GM10248 (cell line): ENCODE results near the gene WDR18.

Source experiments
- CTCF ChIA-PET: fragments of 300-600 bp; sonication (Branson Sonifier 250); formaldehyde crosslinking; extraction: SDS; loops from one replicate; lab custom pipeline; 2021; ENCODE audit warnings: antibody characterized with exemption; lab: Yijun Ruan, JAX
- POLR2A ChIA-PET: fragments of 350-650 bp; sonication (Branson Sonifier 250); formaldehyde crosslinking; extraction: SDS; loops from one replicate; lab custom pipeline; 2020; ENCODE audit warnings: antibody characterized with exemption; lab: Yijun Ruan, JAX
- DNase-seq: peaks from one replicate; pipeline ENCODE4 v3.0.0; 2012; ENCODE audit errors: extremely low spot score
- TF ChIP-seq, protein P1 (sequence below): IDR thresholded peaks from 2 replicates; pipeline ENCODE4 v1.5.1; 2012; ENCODE audit warnings: mild to moderate bottlenecking, low read depth; ENCODE audit errors: extremely low read depth, missing control alignments, control extremely low read depth

The WDR18 gene

DNA sequence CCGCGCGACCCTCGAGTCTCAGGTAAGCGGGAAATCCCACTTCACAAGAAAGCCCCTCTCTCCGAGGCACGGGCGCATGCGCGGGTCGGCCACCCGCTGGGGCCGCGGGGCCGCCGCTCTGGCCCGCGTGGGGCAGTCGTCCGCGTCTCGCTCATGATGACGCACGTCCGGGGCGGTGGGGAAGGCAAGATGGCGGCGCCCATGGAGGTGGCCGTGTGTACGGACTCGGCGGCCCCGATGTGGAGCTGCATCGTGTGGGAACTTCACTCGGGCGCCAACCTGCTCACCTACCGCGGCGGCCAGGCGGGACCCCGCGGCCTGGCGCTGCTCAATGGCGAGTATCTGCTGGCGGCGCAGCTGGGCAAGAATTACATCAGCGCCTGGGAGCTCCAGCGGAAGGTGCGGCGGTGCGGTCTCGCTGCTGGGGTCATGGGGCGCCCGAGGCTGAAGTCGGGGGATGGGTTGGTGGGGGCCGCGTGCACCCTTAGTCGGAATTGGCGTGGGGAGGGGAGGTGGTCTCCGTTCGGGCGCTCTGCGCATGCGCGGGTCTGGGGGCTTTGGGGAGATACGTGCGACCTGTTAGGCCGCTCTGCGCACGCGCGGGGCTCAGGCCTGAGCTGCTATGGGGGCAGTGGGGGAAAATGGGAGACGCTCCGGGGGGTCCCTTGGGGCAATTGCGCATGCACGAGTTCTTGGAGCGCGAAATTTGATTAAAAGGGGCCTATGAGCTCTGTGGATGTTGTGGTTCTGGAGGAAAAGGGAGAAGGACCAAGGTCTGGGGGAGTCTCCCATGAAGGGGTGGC lies at the start of gene WDR18:
TSS of gene WDR18 (plus strand) at position 181 of the 803 bp plus-strand sequence. CDS start at position 190, 9 bp downstream.
- ChIA-PET CTCF (interaction anchor here (0.7 to 8.9 kb wide), 20 partner anchors 10 to 256 kb away, joined by 3 to 136 read pairs (median 4); partner anchors contain the start of genes ABCA7 and CNN2), POLR2A (interaction anchor here (0.6 to 1.0 kb wide), 3 partner anchors 35 to 459 kb away, joined by 3 to 5 read pairs (median 4); no protein-coding TSS in a partner anchor)
- peak; percentile 100 for DNase-seq
- TF ChIP-seq, protein P1, sequence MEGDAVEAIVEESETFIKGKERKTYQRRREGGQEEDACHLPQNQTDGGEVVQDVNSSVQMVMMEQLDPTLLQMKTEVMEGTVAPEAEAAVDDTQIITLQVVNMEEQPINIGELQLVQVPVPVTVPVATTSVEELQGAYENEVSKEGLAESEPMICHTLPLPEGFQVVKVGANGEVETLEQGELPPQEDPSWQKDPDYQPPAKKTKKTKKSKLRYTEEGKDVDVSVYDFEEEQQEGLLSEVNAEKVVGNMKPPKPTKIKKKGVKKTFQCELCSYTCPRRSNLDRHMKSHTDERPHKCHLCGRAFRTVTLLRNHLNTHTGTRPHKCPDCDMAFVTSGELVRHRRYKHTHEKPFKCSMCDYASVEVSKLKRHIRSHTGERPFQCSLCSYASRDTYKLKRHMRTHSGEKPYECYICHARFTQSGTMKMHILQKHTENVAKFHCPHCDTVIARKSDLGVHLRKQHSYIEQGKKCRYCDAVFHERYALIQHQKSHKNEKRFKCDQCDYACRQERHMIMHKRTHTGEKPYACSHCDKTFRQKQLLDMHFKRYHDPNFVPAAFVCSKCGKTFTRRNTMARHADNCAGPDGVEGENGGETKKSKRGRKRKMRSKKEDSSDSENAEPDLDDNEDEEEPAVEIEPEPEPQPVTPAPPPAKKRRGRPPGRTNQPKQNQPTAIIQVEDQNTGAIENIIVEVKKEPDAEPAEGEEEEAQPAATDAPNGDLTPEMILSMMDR = no peak

DNA sequence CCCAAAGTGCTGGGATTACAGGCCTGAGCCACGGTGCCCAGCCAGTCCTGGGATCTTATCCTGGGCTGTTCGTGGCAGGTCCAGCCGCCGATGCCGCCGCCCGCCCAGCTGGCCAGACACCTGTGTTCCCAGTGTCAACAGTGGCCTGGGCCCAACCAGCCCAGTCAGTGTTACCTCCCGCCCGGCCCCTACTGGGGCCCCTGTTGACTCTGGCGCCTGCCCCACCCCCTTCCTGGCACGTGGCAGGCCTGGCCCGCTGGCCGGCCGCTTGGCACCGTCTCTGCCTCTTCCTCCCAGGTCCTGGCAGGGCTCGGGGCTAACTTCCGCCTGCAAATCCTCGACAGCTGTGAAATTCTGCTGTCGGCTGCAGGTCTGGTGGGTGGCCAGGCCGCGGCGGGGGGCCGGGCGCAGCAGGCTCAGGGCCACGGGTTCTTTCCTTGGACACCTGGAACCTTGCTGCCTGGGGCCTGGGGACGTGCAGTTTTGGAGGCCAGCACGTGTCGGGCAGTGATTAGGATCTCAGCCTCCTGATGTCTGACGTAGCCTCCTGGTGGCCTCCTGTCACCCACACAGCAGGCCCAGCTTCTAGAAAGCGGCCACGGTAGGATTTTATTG lies 49.2 kb upstream of the WDR18 start:
- ChIA-PET POLR2A (interaction anchor here (1.0 kb wide), 1 partner anchor 11 kb away, joined by 5 read pairs; no protein-coding TSS in a partner anchor), CTCF (interaction anchor here (1.6 to 4.8 kb wide), 3 partner anchors 10 to 48 kb away, joined by 4 to 22 read pairs (median 8); partner anchors contain the start of gene WDR18)
- DNase-seq = no peak
- TF ChIP-seq, protein P1 = no peak

DNA sequence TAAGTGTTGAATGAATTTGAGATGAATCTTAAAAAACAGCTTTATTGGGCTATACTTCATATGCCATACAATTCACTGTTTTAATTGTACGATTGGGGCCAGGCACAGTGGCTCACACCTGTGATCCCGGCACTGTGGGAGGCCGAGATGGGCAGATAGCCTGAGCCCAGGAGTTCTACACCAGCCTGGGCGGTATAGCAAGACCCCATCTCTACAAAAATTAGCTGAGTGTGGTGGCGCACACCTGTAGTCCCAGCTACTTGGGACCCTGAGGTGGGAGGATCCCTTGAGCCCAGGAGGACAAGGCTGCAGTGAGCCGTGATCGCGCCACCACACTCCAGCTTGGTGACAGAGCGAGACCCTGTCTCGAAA lies 48.0 kb upstream of the WDR18 start:
- ChIA-PET POLR2A (no interaction called here), CTCF (interaction anchor here (1.6 to 4.8 kb wide), 3 partner anchors 8 to 47 kb away, joined by 4 to 22 read pairs (median 8); partner anchors contain the start of gene WDR18)
- no peak for DNase-seq
- TF ChIP-seq, protein P1 = no peak

DNA sequence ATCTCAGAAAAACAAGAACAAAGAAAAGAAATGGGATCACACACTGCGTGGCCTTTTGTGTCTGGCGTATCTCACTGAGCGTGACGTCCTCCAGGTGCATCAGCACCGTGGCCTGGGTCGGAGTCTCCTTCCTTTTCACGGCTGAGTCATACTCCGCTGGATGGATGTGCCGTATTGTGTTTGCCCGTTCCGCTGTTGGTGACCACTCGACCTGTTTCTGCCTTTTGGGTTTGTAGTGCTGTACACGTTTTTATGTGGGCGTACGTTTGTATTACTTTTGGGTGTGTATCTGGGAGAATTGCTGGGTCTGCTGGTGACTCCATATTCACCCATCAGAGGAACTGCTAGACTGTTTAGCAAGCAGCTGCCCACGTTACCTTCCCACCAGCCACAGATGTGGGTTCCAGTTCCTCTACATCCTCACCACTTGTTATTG lies 46.9 kb upstream of the WDR18 start:
- CTCF ChIA-PET = interaction anchor here (1.5 to 4.8 kb wide), 2 partner anchors 15 to 45 kb away, joined by 5 to 22 read pairs; partner anchors contain the start of gene WDR18
- DNase-seq = peak; percentile 63
- TF ChIP-seq, protein P1 = no peak
- POLR2A ChIA-PET = no interaction called here

GRCh38 chr19:938233-938923 lies 45.8 kb upstream of the WDR18 start:
- DNase-seq = no peak
- POLR2A ChIA-PET = interaction anchor here (0.6 to 0.9 kb wide), 4 partner anchors 8 to 676 kb away, joined by 3 to 6 read pairs (median 4); no protein-coding TSS in a partner anchor
- CTCF ChIA-PET = interaction anchor here (1.5 to 4.8 kb wide), 2 partner anchors 16 to 44 kb away, joined by 5 to 22 read pairs; partner anchors contain the start of gene WDR18
- TF ChIP-seq, protein P1 = no peak
